Kidney epithelial cell (primary cell): ENCODE measurements around the gene PTPRD. TPM values are rescaled to one million over a fixed set of nuclear protein-coding genes. Genes with fewer than 3 reads are reported as not detected.

Experiments used
- DNase-seq: peaks from one replicate; pipeline ENCODE4 v3.0.0-alpha.2; 2010; ENCODE audit warnings: low read depth
- H3K27me3 ChIP-seq: 2 replicates; pipeline ENCODE4 v1.6.0; 2011; ENCODE audit warnings: low read length; ENCODE audit not compliant: control insufficient read depth, insufficient read depth
- H3K36me3 ChIP-seq: 2 replicates; pipeline ENCODE4 v1.5.1; 2011; ENCODE audit warnings: low read length; ENCODE audit not compliant: control insufficient read depth, insufficient read depth
- H3K4me3 ChIP-seq: 2 replicates; pipeline ENCODE4 v1.5.1; 2011; ENCODE audit warnings: low read depth, mild to moderate bottlenecking, control low read depth, low read length
- total RNA-seq: library from RNA; depleted of rRNA; stranded (reverse); fragments of >200 nt; gene quantifications from 2 replicates; pipeline ENCODE4 v1.2.3, GENCODE V29; 2015
- TF ChIP-seq, protein P1 (sequence below): IDR thresholded peaks from 2 replicates; pipeline ENCODE4 v1.5.1; 2011; ENCODE audit warnings: mild to moderate bottlenecking, moderate library complexity, low read length, control low read depth, inconsistent platforms; ENCODE audit not compliant: insufficient read depth, poor library complexity, severe bottlenecking

PTPRD gene
- total RNA-seq, 1 donor from 2014 or later, result 18.8 TPM

DNA sequence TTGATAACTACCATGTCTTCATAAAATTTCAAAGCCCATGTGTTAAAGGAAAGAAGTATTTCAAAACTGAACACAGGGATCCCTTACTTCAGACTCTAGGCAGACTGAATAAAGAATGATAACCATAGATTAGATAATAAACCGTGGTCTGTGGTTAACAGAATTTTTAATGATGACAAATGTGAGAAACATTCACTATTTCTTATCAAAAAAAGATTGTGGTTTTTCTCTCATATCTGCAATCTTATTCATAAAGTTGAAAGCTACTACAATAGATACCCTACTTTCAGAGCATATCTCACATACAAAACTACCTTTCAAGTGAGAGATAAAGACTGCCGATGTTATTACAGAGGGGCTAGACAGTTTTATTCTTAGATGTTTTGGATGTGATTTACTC lies 1996.4 kb downstream of the PTPRD start:
- DNase-seq, result no peak
- TF ChIP-seq, protein P1, sequence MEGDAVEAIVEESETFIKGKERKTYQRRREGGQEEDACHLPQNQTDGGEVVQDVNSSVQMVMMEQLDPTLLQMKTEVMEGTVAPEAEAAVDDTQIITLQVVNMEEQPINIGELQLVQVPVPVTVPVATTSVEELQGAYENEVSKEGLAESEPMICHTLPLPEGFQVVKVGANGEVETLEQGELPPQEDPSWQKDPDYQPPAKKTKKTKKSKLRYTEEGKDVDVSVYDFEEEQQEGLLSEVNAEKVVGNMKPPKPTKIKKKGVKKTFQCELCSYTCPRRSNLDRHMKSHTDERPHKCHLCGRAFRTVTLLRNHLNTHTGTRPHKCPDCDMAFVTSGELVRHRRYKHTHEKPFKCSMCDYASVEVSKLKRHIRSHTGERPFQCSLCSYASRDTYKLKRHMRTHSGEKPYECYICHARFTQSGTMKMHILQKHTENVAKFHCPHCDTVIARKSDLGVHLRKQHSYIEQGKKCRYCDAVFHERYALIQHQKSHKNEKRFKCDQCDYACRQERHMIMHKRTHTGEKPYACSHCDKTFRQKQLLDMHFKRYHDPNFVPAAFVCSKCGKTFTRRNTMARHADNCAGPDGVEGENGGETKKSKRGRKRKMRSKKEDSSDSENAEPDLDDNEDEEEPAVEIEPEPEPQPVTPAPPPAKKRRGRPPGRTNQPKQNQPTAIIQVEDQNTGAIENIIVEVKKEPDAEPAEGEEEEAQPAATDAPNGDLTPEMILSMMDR, result no peak
- Histone ChIP-seq H3K36me3 (no peaks in the 10 kb centered on the region), H3K27me3 (no peaks in the 10 kb centered on the region), H3K4me3 (no peak overlapping the region)

DNA sequence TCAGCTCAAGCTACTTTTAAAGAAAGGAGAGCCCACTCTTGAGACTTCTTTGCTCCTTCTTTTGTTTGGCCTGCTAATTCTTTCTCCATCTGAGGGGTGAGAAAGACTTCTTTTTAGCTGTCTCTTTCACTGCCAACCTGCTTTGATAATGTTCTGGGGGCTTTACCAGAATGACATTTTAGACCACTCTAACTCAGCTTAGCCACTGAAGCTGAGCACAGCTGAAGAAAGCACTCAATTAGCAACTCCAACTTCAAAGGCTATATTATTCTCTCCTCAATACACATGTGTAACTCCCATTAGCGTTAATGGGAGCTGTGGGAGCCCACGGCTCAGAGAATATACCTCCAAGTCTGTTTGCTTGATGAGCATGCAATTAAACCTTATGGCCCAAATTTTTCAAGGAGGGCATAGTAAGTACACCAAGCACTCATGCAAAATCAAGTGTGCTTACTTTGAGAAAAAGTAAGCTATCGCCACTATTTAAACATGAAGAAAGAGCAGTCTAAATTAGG lies 1997.8 kb downstream of the PTPRD start:
- H3K36me3 ChIP-seq, result no peaks in the 10 kb centered on the region
- no peaks in the 10 kb centered on the region for H3K27me3 ChIP-seq
- no peak overlapping the region for H3K4me3 ChIP-seq
- DNase-seq, result no peak
- TF ChIP-seq, protein P1, result no peak

DNA sequence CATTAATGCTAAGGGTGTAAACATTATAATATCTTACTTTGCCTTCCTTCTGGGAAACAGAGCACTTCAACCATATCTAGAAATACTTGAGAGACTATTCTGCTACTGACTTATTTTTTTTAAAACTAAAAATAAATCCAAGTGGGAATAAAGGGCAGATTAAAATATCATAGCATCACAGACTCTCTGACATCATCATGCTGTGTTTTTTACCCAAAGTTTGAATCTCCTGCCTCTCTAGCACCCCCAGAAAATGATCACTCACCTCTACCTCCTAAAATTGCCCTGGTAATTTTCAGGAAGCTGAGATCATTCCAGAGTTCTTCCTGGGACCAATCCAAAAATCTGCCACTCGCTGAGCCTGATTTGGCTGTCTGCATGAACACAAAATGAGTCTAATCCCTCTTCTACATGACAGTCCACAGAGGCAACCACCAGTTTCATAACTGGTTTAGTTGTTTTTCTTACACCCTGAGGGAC lies 1999.4 kb downstream of the PTPRD start:
- Histone ChIP-seq H3K4me3 (no peak overlapping the region), H3K36me3 (no peaks in the 10 kb centered on the region), H3K27me3 (no peaks in the 10 kb centered on the region)
- TF ChIP-seq, protein P1, result no peak
- DNase-seq, result no peak

DNA sequence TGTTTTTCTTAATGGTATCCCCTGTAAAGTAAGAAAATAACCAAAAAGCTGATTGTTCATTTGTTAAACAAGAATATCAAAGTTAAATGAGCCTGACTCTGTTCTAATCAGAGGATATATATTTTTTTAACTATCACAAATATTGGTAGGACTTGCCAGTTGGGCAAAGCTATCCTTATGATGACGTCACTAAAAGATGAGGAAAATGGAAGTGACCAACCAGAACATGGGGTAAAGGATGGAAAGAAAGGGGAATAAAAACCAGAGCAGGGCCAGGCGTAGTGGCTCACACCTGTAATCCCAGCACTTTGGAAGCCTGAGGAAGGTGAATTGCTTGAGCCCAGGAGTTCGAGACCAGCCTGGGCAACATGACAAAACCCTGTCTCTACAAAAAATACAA lies 2001.6 kb downstream of the PTPRD start:
- H3K4me3 ChIP-seq, result no peak overlapping the region
- H3K36me3 ChIP-seq, result no peaks in the 10 kb centered on the region
- TF ChIP-seq, protein P1, result no peak
- no peaks in the 10 kb centered on the region for H3K27me3 ChIP-seq
- no peak for DNase-seq

DNA sequence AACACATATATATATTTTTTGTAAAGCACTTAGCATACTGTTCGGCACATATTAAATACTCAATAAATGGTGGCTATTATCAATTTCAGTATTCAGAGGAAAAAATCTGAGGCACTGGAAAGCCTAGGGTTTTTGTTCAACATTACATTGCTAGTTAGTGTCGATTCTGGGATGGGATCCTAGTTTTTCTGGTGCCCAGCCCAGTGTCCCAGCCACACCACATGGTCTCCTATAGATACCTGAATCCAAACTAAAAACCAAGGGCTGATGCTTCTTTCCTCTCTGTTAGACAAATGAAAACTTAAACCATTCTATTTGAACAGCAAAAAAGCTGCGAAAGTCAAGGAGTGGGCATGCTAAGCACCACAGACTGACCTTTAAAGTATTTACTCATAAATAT lies 2002.5 kb downstream of the PTPRD start:
- TF ChIP-seq, protein P1, result no peak
- H3K27me3 ChIP-seq, result no peaks in the 10 kb centered on the region
- H3K4me3 ChIP-seq, result no peak overlapping the region
- no peaks in the 10 kb centered on the region for H3K36me3 ChIP-seq
- no peak for DNase-seq

DNA sequence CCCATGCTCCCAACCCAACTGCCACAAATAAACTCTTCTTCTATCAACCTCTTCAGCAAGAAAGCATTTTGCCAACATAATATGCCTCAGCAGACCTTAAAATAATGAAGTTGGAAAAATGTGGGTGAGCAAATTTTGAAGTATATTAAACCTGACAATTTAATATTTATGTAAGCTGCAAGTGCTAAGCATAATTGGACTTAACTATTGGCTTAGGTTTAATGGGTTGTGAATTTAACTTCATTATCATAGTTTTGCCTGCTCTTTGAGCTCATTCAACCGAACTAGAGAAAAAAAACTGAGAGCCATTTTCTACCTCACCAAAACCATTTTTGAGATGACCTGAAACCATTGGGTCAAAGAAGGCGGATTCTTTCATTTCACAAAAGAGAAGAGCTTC lies 2007.7 kb downstream of the PTPRD start:
- H3K27me3 ChIP-seq, result no peaks in the 10 kb centered on the region
- no peak overlapping the region for H3K4me3 ChIP-seq
- H3K36me3 ChIP-seq, result no peaks in the 10 kb centered on the region
- no peak for DNase-seq
- TF ChIP-seq, protein P1, result no peak
